Stimulated activated naive CD8-positive, alpha-beta T cell treated with anti-CD3 and anti-CD28 coated beads, Interleukin-15, Interleukin-2, amounts not matched to agents 100 U/mL and 50 U/mL, for 24 hours (primary cell): ENCODE data around the gene FSD1L.
A peak's percentile ranks its signal among the peaks of the same experiment; 100 is the strongest.
"Not testable (repeated sequence)": the region's sequence is repeated elsewhere in the genome, so short reads cannot be mapped to it uniquely, and the experiment has no call there.

Experiments
- ATAC-seq: fragments of 150-1000 bp; cut with Tn5 transposase; one replicate; pipeline ENCODE4 v1.10.0; 2021
- DNase-seq: peaks from one replicate; pipeline ENCODE4 v3.0.0; 2021

FSD1L gene

DNA sequence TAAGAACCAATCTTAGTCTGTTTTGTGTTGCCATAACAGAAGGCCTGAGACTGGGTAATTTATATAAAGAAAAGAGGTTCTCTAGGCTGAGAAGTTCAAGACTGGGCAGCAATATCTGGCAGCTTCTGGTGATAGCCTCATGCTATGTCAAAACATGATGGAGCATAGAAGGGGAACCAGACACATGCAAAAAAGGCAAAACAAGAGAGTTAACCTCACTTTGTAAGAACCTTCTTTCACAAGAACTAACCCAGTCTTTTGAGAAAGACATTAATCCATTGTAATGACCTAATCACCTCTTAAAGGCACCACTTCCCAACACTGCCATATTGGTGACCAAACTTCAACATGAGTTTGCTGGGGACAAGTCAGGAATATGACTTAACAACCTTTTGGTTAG, 37.3 kb downstream of the FSD1L start:
- no peak for ATAC-seq
- DNase-seq = no peak

GRCh38 chr9:105496826-105497225, 49.0 kb downstream of the FSD1L start:
- ATAC-seq (no peak), DNase-seq (no peak)

DNA sequence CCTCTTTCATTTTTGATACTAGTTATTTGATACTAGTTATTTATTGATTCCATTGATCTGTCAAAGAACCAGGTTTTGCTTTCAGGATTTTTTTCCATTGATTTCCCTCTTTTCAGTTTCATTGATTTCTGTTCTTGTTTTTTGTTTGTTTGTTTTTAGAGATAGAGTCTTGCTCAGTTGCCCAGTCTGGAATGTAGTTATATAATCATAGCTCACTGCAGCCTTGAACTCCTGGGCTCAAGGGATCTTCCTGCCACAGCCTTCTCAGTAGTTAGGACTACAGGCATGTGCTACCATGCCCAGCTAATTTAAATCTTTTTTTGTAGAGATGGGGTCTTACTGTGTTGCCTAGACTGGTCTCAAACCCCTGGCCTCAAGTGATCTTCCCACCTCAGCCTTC, 49.9 kb downstream of the FSD1L start:
- ATAC-seq = no peak
- DNase-seq = no peak

- ATAC-seq = peak; percentile 73
Measured at GRCh38 chr9:105500108-105500766, 52.4 kb downstream of the FSD1L start.

GRCh38 chr9:105501414-105501813, 53.6 kb downstream of the FSD1L start:
- no peak for ATAC-seq

More at GRCh38 chr9:105500108-105500766, 52.4 kb downstream of the FSD1L start:
- no peak for DNase-seq

DNA sequence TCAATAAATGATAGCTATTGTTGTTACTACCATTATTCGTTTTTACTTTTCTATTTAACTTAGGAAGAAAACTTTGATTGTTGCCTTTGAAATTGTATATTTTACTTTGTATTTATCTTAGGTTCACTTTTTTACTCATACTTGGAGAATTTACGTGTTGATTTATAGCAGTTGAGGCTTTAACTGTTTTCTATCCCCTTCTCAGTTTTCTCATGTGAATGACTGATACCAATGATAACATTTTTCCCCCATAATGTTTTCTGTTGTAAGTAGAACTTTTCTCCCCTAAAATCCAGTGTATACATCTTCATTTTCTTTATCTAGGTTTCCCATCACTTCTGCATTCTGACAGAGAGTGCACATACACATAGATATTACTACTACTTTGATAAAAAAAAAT, 54.4 kb downstream of the FSD1L start:
- DNase-seq (no peak), ATAC-seq (no peak)

More at GRCh38 chr9:105501414-105501813, 53.6 kb downstream of the FSD1L start:
- DNase-seq = no peak

DNA sequence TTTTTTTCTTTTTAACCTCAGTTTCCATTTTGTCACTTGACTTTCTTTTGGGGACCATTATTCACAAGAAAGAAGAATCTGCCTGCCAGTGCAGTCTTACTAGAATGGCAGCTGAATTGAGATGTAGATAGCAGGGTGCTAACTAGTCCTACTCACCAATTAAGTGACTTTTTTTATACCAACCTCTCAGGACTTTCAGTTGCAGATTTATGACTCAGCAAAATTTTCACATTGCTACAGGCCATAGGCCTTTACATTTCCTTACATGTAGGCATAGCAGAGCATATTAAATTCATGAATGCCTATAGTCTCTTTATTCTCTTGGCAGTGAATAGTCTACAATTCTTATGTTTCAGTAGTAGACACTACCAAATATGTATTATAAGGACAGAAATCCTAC, 56.0 kb downstream of the FSD1L start:
- ATAC-seq (no peak), DNase-seq (no peak)

DNA sequence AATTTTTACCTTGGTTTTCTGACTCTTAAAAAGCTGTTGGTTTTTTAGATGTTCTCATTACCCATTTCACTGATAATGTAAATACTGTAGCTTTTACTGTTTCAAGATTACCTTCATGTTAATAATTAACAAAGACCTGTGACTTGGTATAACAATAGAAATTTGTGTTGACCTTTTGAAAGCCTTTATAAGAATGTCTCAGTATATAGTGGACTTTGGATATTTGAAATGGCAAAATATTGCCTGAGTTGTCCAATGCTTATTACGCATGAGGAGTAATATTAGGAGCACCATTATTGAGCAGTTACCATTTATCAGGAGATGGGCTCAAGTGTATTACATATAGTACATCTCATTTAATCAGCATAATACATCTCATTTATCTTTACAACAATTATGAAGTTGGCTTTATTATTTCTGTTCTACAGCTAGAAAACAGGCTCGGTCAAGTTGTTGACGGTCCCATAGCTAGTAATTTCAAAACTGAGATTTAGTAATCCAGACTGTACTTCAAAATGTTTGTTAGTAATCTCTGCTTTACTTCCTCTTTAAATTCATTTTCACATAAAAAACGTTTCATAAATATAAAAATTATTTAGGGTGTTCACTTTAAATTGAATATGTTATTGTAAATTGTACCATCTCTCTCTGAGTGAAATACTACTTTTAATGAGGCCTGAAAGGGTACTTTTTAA, 59.4 kb downstream of the FSD1L start:
- ATAC-seq (no peak), DNase-seq (no peak)

- no peak for ATAC-seq
- DNase-seq = no peak
Measured at GRCh38 chr9:105508530-105508929, 60.7 kb downstream of the FSD1L start.

- no peak for DNase-seq
- ATAC-seq = peak; percentile 65
Measured at GRCh38 chr9:105510024-105510423, 62.2 kb downstream of the FSD1L start.

- no peak for DNase-seq
- no peak for ATAC-seq
Measured at GRCh38 chr9:105511446-105511845, 63.6 kb downstream of the FSD1L start.

DNA sequence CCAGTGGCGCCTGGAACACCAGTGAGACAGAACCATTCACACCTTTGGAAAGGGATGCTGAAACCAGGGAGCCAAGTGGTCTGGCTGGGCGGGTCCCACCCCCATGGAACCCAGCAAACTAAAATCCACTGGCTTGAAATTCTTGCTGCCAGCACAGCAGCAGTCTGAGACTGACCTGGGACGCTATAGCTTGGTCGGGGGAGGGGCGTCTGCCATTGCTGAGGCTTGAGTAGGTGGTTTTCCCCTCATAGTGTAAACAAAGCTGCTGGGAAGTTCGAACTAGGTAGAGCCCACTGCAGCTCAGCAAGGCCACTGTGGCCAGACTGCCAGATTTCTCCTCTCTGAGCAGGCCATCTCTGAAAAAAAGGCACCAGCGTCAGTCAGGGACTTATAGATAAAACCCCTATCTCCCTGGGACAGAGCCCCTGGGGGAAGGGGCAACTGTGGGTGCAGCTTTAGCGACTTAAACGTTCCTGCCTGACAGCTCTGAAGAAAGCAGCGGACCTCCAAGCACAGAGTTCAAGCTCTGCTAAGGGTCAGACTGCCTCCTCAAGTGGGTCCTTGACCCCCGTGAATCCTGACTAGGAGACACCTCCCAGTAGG, 68.1 kb downstream of the FSD1L start:
- DNase-seq (no peak), ATAC-seq (no peak)

- DNase-seq (peak; percentile 40), ATAC-seq (peak; percentile 87)
Measured at GRCh38 chr9:105519710-105520369, 72.0 kb downstream of the FSD1L start.

DNA sequence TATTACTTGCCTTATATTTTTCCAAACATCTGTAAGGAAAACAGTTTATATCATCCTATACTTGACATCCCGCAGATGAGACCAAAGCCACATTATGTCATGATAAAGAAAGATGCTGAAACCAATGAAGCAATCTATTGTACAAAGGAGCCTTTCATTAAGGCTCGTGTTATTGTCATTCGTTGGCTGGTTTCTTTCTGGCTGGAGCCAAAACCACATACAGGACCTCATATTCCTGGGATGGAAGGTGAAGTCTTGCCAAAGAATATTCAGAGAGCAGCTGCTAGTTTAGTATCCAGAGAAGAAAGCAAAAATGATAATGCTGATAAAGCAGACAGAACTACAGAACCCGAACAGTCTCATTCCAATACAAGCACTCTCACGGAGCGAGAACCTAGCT, 73.2 kb downstream of the FSD1L start:
- not testable (repeated sequence) for DNase-seq, ATAC-seq

DNA sequence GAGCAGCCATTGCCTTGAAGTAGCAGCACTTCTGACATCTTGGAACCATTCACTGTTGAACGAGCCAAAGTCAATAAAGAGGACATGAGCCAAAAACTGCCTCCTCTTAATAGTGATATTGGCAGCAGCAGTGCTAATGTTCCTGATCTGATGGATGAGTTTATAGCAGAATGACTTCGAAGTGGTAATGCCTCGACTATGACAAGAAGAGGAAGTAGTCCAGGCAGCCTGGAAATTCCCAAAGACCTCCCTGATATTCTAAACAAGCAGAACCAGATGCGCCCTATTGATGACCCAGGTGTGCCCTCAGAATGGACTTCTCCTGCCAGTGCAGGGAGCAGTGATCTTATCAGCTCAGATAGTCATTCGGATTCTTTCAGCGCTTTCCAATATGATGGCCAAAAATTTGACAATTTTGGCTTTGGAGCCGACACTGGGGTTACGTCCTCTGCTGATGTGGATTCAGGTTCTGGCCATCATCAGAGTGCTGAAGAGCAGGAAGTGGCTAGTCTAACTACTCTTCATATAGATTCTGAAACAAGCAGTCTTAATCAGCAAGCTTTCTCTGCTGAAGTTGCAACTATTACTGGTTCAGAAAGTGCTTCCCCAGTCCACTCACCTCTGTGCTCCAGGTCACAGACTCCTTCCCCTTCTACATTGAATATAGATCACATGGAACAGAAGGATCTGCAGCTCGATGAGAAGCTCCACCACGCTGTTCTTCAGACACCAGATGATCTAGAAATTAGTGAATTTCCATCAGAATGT, 75.0 kb downstream of the FSD1L start:
- not testable (repeated sequence) for ATAC-seq

DNA sequence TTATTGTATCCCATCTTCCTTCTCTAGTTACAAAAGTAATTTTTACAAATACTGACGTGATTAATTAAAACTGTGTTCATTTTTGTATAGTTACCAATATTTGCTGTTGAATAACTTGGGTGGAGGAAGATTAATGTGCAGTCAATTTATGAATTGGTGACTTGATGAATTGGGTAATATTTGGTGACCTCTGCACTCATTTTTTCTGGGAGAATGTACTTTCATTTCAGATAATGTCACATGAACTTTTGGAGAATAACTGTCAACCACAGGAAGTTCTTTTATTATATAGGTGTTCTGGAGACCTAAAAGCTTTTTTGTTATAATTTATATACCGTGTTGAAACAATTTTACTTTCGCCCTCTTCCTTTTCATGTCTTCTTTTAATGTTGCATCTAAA, 83.7 kb downstream of the FSD1L start:
- no peak for ATAC-seq

More for the DNA sequence above, 75.0 kb downstream of the FSD1L start:
- not testable (repeated sequence) for DNase-seq

DNA sequence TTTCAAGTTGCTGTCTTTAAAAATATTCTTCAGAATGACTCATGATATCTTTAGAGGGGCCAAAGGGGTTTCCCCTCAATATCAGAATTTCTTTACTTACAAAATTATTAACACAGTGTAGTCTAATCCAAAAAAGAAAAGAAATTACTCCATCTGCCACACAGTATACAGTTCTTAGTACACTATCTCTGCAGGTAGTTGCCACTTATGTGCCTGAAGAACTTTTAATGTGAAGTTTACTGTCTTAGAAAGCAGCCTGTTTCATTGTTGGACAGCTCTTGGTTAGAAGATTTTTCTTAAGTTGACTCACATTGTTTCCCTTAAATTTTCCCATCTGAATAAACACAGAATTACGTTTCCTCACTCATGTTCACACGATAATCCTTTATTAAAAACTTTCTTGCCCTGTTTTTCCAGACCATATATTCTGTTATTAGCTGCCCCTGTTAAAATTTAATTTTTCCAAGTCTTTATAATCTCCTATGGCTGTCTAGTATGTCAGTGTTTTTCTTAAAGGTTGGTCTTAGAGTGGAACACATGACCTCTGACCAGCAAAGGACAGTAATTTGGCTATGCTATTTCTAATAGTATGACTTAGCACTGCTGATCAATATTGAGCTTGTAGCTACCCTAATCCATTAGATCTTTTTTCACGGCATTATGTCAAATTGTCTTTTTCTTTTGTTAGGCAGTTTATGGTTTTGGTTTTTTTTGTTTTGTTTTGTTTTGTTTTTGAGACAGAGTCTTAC, 88.3 kb downstream of the FSD1L start:
- ATAC-seq (no peak), DNase-seq (no peak)

More for the DNA sequence above, 83.7 kb downstream of the FSD1L start:
- no peak for DNase-seq

DNA sequence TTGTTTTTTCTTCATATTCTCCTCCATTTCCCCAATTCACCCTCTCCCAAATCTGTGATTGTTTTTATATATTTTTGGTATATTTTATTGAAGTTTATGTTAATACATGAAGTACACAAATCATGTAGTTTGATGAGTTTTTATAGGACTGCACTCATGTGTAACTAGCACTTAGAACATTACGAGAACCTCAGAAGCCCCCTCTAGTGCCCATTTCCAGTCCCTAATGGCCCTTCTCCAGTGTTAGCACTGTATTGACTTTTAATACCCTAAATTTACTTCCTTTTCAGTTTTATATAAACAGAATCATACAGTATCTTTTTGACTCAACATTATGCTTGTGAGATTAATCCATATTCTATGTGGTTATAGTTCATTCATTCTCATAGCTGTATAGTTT, 91.6 kb downstream of the FSD1L start:
- DNase-seq (no peak), ATAC-seq (no peak)

DNA sequence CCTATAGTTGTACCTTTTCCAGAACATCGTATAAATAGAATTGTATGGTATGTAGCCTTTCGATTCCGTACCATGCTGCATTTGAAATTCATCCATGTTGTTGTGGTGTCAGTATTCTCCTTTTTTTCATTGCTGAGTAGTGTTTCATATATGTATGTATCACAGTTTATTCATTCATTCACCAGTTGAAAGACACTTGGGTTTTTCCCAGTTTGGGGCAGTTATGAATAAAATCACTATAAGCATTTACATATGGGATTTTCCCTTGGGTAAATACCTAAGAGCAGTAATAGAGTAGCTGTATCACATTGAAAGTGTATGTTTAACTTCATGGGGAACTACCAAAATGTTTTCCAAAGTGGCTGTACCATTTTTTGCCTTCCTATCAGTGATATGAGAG, 94.0 kb downstream of the FSD1L start:
- DNase-seq (no peak), ATAC-seq (peak; percentile 98)

DNA sequence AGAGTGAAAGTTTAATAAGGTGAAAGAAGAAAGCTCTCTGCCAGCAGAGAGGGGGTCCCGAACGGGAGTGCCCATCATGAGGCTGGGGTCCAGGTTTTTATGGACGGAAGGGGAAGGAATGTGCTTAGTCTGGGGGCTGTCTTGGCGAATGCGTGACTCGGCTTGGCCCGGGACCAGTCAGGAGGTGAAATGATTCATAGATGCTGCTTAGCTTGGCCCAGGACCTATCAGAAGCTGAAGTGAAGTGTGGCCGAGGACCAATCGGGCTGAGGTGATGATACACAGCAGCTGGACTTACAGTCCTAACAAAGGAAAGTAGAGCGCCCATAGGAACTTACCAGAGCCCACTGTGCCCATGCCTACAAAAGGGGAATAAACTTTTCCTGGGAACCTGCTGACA, 106.2 kb downstream of the FSD1L start:
- ATAC-seq (no peak), DNase-seq (no peak)
